Measurements from ENCODE around the gene S100A7A.

Gene S100A7A

GRCh38 chr1:153441238-153441755, 25.0 kb downstream of the S100A7A start:
- no peak for TF ChIP-seq GLIS3 (CRISPR knock-in tag; IDR thresholded peaks at IDR 0.05)
- no peak for TF ChIP-seq TSHZ2 (CRISPR knock-in tag; IDR thresholded peaks at IDR 0.05)
- TF ChIP-seq TCF4 (CRISPR knock-in tag; IDR thresholded peaks at IDR 0.05; ENCODE audit: borderline replicate concordance), result no peak
- no peak for TF ChIP-seq ZFP30 (CRISPR knock-in tag; IDR thresholded peaks at IDR 0.05)
- TF ChIP-seq ESRRG (CRISPR knock-in tag; IDR thresholded peaks at IDR 0.05), result no peak
- TF ChIP-seq BACH2 (CRISPR knock-in tag; IDR thresholded peaks at IDR 0.05; ENCODE audit: borderline replicate concordance), result no peak
- no peak for TF ChIP-seq CREB5 (CRISPR knock-in tag; IDR thresholded peaks at IDR 0.05; ENCODE audit: low read depth)
- ATAC-seq, result no peak; the same call in 1 of the 3 replicates

GRCh38 chr1:153443486-153443885, 27.2 kb downstream of the S100A7A start:
- ATAC-seq, result no peak
- TF ChIP-seq RARB (CRISPR knock-in tag; IDR thresholded peaks at IDR 0.05) (no peak), OSR1 (CRISPR knock-in tag; IDR thresholded peaks at IDR 0.05) (no peak), ZC3H10 (CRISPR knock-in tag; IDR thresholded peaks at IDR 0.05) (no peak), ZFP3 (CRISPR knock-in tag; IDR thresholded peaks at IDR 0.05) (no peak)

GRCh38 chr1:153444078-153444477, 27.8 kb downstream of the S100A7A start:
- ATAC-seq, result no peak

GRCh38 chr1:153447498-153448170, 31.3 kb downstream of the S100A7A start:
- peak; percentile 77 for ATAC-seq
- TF ChIP-seq TOX (CRISPR knock-in tag; IDR thresholded peaks at IDR 0.05; ENCODE audit: borderline replicate concordance), result no peak
- no peak for TF ChIP-seq TSHZ2 (CRISPR knock-in tag; IDR thresholded peaks at IDR 0.05)
- TF ChIP-seq ZNF565 (CRISPR knock-in tag; conservative IDR thresholded peaks at IDR 0.05; ENCODE audit: low read depth), result no peak
- TF ChIP-seq ISL1 (CRISPR knock-in tag; IDR thresholded peaks at IDR 0.05), result no peak
- no peak for TF ChIP-seq PPARA (CRISPR knock-in tag; IDR thresholded peaks at IDR 0.05; ENCODE audit: borderline replicate concordance)
- no peak for TF ChIP-seq BACH2 (CRISPR knock-in tag; IDR thresholded peaks at IDR 0.05; ENCODE audit: borderline replicate concordance)
- TF ChIP-seq SNAI2 (CRISPR knock-in tag; IDR thresholded peaks at IDR 0.05), result no peak
- no peak for TF ChIP-seq ZNF8 (CRISPR knock-in tag; IDR thresholded peaks at IDR 0.05)
- no peak for TF ChIP-seq ESRRG (CRISPR knock-in tag; IDR thresholded peaks at IDR 0.05)
- no peak for TF ChIP-seq RARB (CRISPR knock-in tag; IDR thresholded peaks at IDR 0.05)
- no peak for TF ChIP-seq GLIS3 (CRISPR knock-in tag; IDR thresholded peaks at IDR 0.05)
- no peak for TF ChIP-seq CREB5 (CRISPR knock-in tag; IDR thresholded peaks at IDR 0.05; ENCODE audit: low read depth)
- no peak for TF ChIP-seq TCF4 (CRISPR knock-in tag; IDR thresholded peaks at IDR 0.05; ENCODE audit: borderline replicate concordance)
- no peak for TF ChIP-seq ZFP30 (CRISPR knock-in tag; IDR thresholded peaks at IDR 0.05)
- no peak for TF ChIP-seq ZC3H10 (CRISPR knock-in tag; IDR thresholded peaks at IDR 0.05)
- TF ChIP-seq ARNTL (CRISPR knock-in tag; IDR thresholded peaks at IDR 0.05; ENCODE audit: borderline replicate concordance, low read depth), result no peak
- no peak for TF ChIP-seq ZFP3 (CRISPR knock-in tag; IDR thresholded peaks at IDR 0.05)
- no peak for TF ChIP-seq ZNF70 (CRISPR knock-in tag; IDR thresholded peaks at IDR 0.05)
- TF ChIP-seq CSRNP3 (CRISPR knock-in tag; IDR thresholded peaks at IDR 0.05), result no peak

More at GRCh38 chr1:153444078-153444477, 27.8 kb downstream of the S100A7A start:
- no peak for TF ChIP-seq CREB5 (CRISPR knock-in tag; IDR thresholded peaks at IDR 0.05; ENCODE audit: low read depth)

Data from SK-N-SH treated with all-trans-retinoic acid at 6 μM for 48 hours (cell line).